Heart right ventricle (tissue), 16 donors: Measurements from ENCODE around the gene FIBCD1. TPM values are rescaled to one million over a fixed set of nuclear protein-coding genes. Genes with fewer than 3 reads are reported as not detected.

Source experiments
- ATAC-seq, 8 donors: fragments of 200-7000 bp; cut with Tn5 transposase; one replicate each; pipeline ENCODE4 v1.9.1; 2020; ENCODE audit warnings: mild to moderate bottlenecking in 8 of 8, moderate library complexity in 8 of 8, moderate number of reproducible peaks in 1 of 8
- DNase-seq, 2 donors: peaks; one replicate each; pipeline ENCODE4 v3.0.0-alpha.2; 2020
- H3K27ac ChIP-seq, 10 donors: fragments of 200-600 bp; sonication (generic) in 2 of 10; one replicate each; pipeline versions ENCODE4 v1.5.0 to v1.8.0; 2020 to 2022; ENCODE audit warnings: mild to moderate bottlenecking in 3 of 10
- H3K27me3 ChIP-seq, 7 donors: fragments of 200-600 bp; one replicate each; pipeline ENCODE4 v1.8.0; 2021 to 2022; ENCODE audit warnings: mild to moderate bottlenecking in 2 of 7
- H3K36me3 ChIP-seq, 9 donors: fragments of 200-600 bp; sonication (generic) in 1 of 9; one replicate each; pipeline versions ENCODE4 v1.5.0 to v1.8.0; 2020 to 2022; ENCODE audit warnings: mild to moderate bottlenecking in 2 of 9
- H3K4me1 ChIP-seq, 9 donors: fragments of 200-600 bp; sonication (generic) in 1 of 9; one replicate each; pipeline versions ENCODE4 v1.5.0 to v1.8.0; 2020 to 2022; ENCODE audit warnings: mild to moderate bottlenecking in 4 of 9
- H3K4me3 ChIP-seq, 10 donors: fragments of 200-600 bp; sonication (generic) in 2 of 10; one replicate each; pipeline versions ENCODE4 v1.5.0 to v1.8.0; 2020 to 2022; ENCODE audit warnings: mild to moderate bottlenecking in 7 of 10, moderate library complexity in 2 of 10
- H3K9me3 ChIP-seq, 11 donors: fragments of 200-600 bp in 10 of 11; sonication (generic) in 2 of 11; one replicate each; pipeline versions ENCODE4 v1.5.0 to v1.8.0; 2013 to 2022; ENCODE audit warnings: mild to moderate bottlenecking in 2 of 11, control low read depth in 1 of 11, moderate library complexity in 1 of 11
- WGBS, 2 donors: extraction: QIAGEN DNeasy Blood & Tissue Kit; methylation state at CpG; one replicate each; pipeline ENCODE4 v1.1.7; 2013; ENCODE audit warnings: inconsistent platforms in 1 of 2; 5-methylcytosine and 5-hydroxymethylcytosine counted together
- intact Hi-C, 10 donors: fragments of 100-400 bp; cut with DNase I; formaldehyde crosslinking; loops; one replicate each; pipeline versions ENCODE4 v1.11.1 to v1.14.2; 2022
- polyA plus RNA-seq, 2 donors: library from polyadenylated mRNA; stranded (reverse); fragments of 200-250 nt; gene quantifications; one replicate each; pipeline ENCODE4 v1.2.3, GENCODE V29; 2013
- total RNA-seq, 10 donors: library from RNA; stranded (reverse); fragmentation: NEBNext Ultra II Directional in 3 of 10; extraction: Animal tissue kit (Norgen Biotek cat#: 25700) in 3 of 10; gene quantifications; one replicate each; pipeline versions ENCODE4 v1.2.1 to v1.2.4, GENCODE V29; 2021 to 2023
- TF ChIP-seq, protein P1 (sequence below), 9 donors: fragments of 200-600 bp; sonication (generic) in 2 of 9; IDR thresholded peaks; one replicate each; pipeline versions ENCODE4 v1.5.0 to v1.8.0; 2021 to 2022; ENCODE audit warnings: antibody characterized with exemption in 9 of 9, mild to moderate bottlenecking in 5 of 9, moderate library complexity in 1 of 9
- donor health status: Arrhythmogenic right ventricular cardiomyopathy.
- donor health status: ischemic (EF 13 %, LVEDD 7.1; RV severe dilation, severe dysfunction).
- donor health status: healthy with polysubstance abuse.
- donor health status: DM: no; HTN: yes; CAD: no.
- donor health status: DM: no; HTN: no; CAD: no.
- donor health status: ischemic (EF 25% LVEDD 6.9; RV normal size, moderate dysfunction).
- donor health status: ischemic (EF 25% LVEDD 5.7; RV mildly dilated, moderate dysfunction).
- donor health status: healthy.
- donor health status: DM: yes; HTN: yes; CAD: no.
- donor health status: Ischemic cardiomyopathy.
- donor health status: ischemic (EF 35%, LVEDD 5.7; RV mildly dilated, moderate dysfunction).
- donor health status: nonischemic (EF 11% LVEDD 7.7; RV severe dilation, severe dysfunction).
- donor health status: DM: yes; HTN: yes; CAD: no.
- donor health status: PGD.
- donor health status: ischemic (EF 29% LVEDD 5.4; RV normal size, mild dysfunction).
- donor health status: nonischemic (EF 23%, LVEDD 6.1; RV moderate dilation, normal function).

Gene FIBCD1
- total and polyA plus RNA-seq, 12 donors, result 0.16 to 5.8 (median 1.2) TPM

DNA sequence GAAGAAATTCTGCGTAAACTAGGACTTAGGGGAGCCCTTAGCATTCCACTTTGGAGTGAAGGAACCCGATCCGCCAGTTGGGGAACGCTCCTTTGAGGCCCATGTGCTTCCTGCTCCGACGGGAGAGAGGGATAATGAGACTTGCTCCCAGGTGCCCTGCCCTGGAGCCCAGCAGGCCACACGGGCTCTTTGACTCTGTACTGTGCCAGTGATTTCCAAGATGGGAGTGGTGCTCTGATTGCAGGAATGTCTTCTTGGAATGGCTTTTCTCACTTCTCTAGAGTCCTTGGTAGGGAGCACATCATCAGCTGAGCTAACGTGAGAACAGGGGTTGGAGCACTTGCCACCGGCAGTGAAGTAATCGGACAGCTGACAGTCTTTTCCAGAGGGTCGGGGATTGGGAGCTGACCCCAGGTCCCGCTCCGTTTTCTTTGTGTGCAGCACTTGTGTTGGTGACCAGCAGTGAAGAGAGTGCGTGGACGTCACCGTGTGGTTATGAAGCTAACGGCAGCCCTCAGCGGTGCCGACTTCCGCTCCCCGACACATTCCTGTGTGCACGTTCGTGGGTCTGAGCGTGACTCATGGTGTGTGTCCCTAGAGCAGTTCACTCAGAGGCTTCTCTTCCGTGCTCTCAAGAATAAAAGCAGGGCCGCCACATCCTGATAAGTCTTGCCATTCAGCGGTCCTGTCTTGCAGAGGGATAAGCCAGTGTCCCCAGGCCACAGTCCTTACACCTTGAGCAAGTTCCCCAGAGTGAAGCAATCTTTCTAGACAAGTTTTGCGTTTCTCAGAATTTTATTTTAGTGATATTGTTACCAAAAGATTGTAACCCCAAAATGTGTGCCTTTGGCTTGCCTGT is 78.4 kb downstream of the FIBCD1 start:
- peaks cover 0 to 83% (median 4%) of the 10 kb centered on the region in 9 donors for H3K36me3 ChIP-seq
- ATAC-seq (peak; percentile 89 to 95 (median 94)), DNase-seq (peak; percentile 79 to 88)
- no peaks in the 10 kb centered on the region for H3K27me3 ChIP-seq
- peaks cover 13 to 69% (median 45%) of the 10 kb centered on the region in 9 donors for H3K4me1 ChIP-seq
- H3K9me3 ChIP-seq, result no peaks in the 10 kb centered on the region
- TF ChIP-seq, protein P1, sequence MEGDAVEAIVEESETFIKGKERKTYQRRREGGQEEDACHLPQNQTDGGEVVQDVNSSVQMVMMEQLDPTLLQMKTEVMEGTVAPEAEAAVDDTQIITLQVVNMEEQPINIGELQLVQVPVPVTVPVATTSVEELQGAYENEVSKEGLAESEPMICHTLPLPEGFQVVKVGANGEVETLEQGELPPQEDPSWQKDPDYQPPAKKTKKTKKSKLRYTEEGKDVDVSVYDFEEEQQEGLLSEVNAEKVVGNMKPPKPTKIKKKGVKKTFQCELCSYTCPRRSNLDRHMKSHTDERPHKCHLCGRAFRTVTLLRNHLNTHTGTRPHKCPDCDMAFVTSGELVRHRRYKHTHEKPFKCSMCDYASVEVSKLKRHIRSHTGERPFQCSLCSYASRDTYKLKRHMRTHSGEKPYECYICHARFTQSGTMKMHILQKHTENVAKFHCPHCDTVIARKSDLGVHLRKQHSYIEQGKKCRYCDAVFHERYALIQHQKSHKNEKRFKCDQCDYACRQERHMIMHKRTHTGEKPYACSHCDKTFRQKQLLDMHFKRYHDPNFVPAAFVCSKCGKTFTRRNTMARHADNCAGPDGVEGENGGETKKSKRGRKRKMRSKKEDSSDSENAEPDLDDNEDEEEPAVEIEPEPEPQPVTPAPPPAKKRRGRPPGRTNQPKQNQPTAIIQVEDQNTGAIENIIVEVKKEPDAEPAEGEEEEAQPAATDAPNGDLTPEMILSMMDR (IDR thresholded peaks at IDR 0.05), result peak in 8 of 9 donors; percentile 36 to 81 (median 58)
- 19 to 25% methylated on average over 28 of the region's 28 CpGs for WGBS, 2 donors
- peak overlapping the region in 9 of 10 donors; percentile 50 to 86 (median 75) for H3K27ac ChIP-seq
- H3K4me3 ChIP-seq, result peak overlapping the region in 5 of 10 donors; percentile 0 to 14 (median 6)
- intact Hi-C loops, result loop anchor here in 8 of 10 donors (1.0 to 10.0 kb wide), 8 partner anchors 26 to 187 kb away; partner anchors contain the start of gene ABL1 (in 1 of the 8)

DNA sequence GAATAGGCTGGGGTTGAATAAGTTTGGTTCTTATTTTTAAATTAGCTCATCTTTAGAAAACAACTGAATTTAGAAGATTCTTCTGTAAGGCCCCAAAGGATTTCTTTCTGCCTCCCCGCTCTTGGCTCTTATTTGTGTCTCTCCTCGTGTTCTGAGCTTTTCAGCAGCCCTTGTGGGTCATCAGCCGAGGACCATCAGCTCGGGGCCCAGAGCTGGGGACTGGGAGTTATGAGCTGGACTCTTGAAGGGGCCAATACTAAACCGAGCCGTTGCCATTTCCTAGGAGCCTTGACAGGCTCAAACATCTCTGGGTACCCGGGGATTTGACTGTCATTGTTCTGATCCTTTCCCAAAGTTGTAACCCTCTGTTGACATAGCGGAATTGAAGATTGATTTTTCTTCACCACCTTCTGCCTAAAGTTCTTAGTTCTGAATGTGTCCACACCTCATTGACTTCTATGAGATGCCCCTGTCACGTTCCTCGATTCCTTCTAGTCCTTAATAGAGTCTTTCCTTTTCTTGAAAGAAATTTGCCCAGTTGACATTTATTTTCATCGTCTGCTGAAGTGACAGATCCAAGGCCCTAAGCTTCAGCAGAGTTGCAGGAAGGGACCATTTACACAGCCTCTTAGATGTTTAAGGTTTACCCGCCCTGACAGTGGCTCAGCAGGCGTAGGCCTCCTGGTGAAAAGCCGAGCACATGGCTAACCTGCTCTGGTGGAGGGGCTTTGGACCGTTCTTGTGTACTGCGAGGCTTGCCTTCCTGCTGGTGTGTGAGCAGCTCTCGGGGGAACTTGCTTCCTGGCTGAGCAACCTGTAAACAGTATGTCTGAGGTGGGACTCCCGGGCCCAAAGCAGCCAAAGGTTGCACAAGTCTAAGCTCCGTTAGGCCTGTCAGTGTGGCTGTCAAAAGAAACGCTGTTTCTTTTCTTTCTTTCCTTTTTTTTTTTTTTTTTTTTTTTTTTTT is 80.0 kb downstream of the FIBCD1 start:
- no peak overlapping the region for H3K4me3 ChIP-seq
- no peaks in the 10 kb centered on the region for H3K27me3 ChIP-seq
- 64 to 65% methylated on average over 20 of the region's 20 CpGs for WGBS, 2 donors
- H3K27ac ChIP-seq, result peak overlapping the region; percentile 17 to 86 (median 64)
- peaks cover 0 to 83% (median 13%) of the 10 kb centered on the region in 9 donors for H3K36me3 ChIP-seq
- intact Hi-C loops, result loop anchor here in 1 of 10 donors (2.0 kb wide), 1 partner anchor 146 kb away; no protein-coding TSS in a partner anchor
- H3K4me1 ChIP-seq, result peaks cover 13 to 65% (median 45%) of the 10 kb centered on the region in 9 donors
- TF ChIP-seq, protein P1 (IDR thresholded peaks at IDR 0.05), result no peak
- no peak for DNase-seq
- H3K9me3 ChIP-seq, result no peaks in the 10 kb centered on the region
- peak in 2 of 8 donors; percentile 8 to 16 for ATAC-seq

DNA sequence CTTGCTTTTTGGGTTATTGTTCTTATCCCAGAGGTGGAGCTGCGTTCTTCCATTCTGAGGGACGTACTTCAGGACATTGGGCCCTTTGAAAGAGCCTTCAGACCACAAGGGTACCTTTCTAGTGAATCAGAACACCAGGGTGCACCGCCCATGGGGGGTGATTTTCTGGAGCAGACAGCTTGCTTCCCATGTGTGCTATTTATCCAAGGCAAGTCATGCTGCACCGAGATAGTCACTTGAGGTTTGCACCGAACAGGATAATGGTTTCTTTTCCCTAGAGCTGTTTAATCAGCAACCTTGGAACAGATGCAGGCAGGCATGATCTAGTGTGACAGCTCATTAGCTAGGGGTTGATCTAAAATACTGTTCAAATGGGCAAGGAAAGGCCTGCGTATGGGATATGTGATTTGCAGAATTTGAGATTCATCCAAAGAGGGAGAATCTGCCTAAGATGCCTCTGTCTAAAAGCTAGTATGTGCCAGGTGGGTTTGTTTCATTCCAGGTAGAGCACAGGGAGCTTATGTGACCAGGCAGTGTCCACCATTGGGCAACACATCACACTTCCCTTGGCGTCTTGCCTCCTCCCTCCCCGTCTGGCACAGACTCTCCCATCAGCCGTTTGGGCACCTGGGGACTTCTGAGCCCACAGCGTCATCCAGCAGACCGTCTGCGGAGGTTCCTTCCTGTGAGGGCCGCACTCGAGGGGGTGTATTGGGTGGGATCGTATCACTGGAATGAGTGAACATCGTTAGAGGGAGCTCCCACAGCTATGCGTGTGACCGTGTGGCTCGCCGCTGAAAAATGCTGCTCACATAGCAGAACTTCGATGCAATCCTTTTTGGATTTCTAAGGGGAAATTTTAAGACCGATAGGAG is 80.9 kb downstream of the FIBCD1 start:
- H3K27ac ChIP-seq, result peak overlapping the region in 9 of 10 donors; percentile 35 to 86 (median 67)
- DNase-seq (peak; percentile 67 to 74), ATAC-seq (peak; percentile 28 to 75 (median 57))
- TF ChIP-seq, protein P1 (IDR thresholded peaks at IDR 0.05), result no peak
- intact Hi-C loops, result loop anchor here in 1 of 10 donors (2.0 kb wide), 1 partner anchor 145 kb away; no protein-coding TSS in a partner anchor
- H3K4me3 ChIP-seq, result no peak overlapping the region
- H3K9me3 ChIP-seq, result no peaks in the 10 kb centered on the region
- peaks cover 0 to 78% (median 13%) of the 10 kb centered on the region in 9 donors for H3K36me3 ChIP-seq
- 49 to 55% methylated on average over 22 of the region's 22 CpGs for WGBS, 2 donors
- peaks cover 13 to 57% (median 46%) of the 10 kb centered on the region in 9 donors for H3K4me1 ChIP-seq
- H3K27me3 ChIP-seq, result no peaks in the 10 kb centered on the region
